Ascending aorta (tissue), 2 donors: ENCODE data around the gene DGKD. TPM values are rescaled to one million over a fixed set of nuclear protein-coding genes. Genes with fewer than 3 reads are reported as not detected.
A peak's percentile ranks its signal among the peaks of the same experiment; 100 is the strongest.

ENCODE experiments used
- DNase-seq, 2 donors: peaks; one replicate each; pipeline ENCODE4 v3.0.0-alpha.2; 2019; ENCODE audit warnings: low spot score in 2 of 2
- H3K27ac ChIP-seq, 2 donors: fragments of 200-600 bp; sonication (generic); one replicate each; pipeline ENCODE4 v1.5.1; 2016 to 2017; ENCODE audit warnings: mild to moderate bottlenecking in 1 of 2
- H3K27me3 ChIP-seq: fragments of 200-600 bp; sonication (generic); one replicate; pipeline ENCODE4 v1.5.1; 2017
- H3K36me3 ChIP-seq, 2 donors: fragments of 200-600 bp; sonication (generic); one replicate each; pipeline ENCODE4 v1.5.1; 2016
- H3K4me1 ChIP-seq, 2 donors: fragments of 200-600 bp; sonication (generic); one replicate each; pipeline ENCODE4 v1.5.1; 2016 to 2017; ENCODE audit warnings: mild to moderate bottlenecking in 1 of 2
- H3K4me3 ChIP-seq, 2 donors: fragments of 200-600 bp; sonication (generic); one replicate each; pipeline ENCODE4 v1.5.1; 2016 to 2017; ENCODE audit warnings: mild to moderate bottlenecking in 1 of 2
- H3K9me3 ChIP-seq, 2 donors: fragments of 200-600 bp; sonication (generic); one replicate each; pipeline ENCODE4 v1.5.1; 2016
- CTCF ChIP-seq, 3 experiments: fragments of 200-600 bp in 2 of 3; fragments of 450-650 bp in 1 of 3; sonication (generic) in 2 of 3; IDR thresholded peaks; one replicate each; pipeline ENCODE4 v1.5.1; 2016 to 2019; ENCODE audit warnings: antibody characterized with exemption in 3 of 3, mild to moderate bottlenecking in 1 of 3, moderate library complexity in 1 of 3
- intact Hi-C: fragments of 100-400 bp; cut with DNase I; formaldehyde crosslinking; loops from one replicate; pipeline ENCODE4 v1.15.1; 2023
- total RNA-seq: library from RNA; depleted of rRNA; stranded (reverse); fragments of >200 nt; gene quantifications from one replicate; pipeline ENCODE4 v1.1.0, GENCODE V29; 2016

The DGKD gene
- total RNA-seq, 1 donor from 2014 or later, result 28.3 TPM

DNA sequence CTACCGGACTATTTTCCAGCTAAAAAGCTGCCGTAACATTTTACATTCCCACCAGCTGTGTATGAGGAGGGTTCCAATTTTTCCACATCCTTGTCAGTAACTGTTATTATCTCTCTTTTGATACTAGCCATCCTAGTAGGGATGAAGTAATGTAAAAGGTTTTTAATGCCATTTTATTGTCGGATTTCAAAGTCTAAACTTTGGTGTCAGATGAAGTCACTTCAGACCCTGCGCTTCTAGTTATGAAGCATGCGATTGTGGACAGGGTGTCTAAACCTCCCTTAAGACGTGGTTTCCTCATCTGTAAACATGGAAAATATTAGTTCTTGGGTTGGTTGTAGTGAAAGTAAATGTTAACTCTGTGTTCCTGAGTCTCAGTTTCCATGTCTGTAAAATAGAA lies 4.7 kb downstream of the DGKD start:
- Histone ChIP-seq H3K27ac (no peak overlapping the region), H3K27me3 (no peaks in the 10 kb centered on the region), H3K9me3 (peaks cover 0 to 7% of the 10 kb centered on the region in 2 donors), H3K4me1 (peaks cover 0 to 10% of the 10 kb centered on the region in 2 donors), H3K4me3 (no peak overlapping the region), H3K36me3 (no peaks in the 10 kb centered on the region)
- no peak for TF ChIP-seq CTCF (IDR thresholded peaks at IDR 0.05)
- DNase-seq, result no peak
- intact Hi-C loops, result no loop called here

DNA sequence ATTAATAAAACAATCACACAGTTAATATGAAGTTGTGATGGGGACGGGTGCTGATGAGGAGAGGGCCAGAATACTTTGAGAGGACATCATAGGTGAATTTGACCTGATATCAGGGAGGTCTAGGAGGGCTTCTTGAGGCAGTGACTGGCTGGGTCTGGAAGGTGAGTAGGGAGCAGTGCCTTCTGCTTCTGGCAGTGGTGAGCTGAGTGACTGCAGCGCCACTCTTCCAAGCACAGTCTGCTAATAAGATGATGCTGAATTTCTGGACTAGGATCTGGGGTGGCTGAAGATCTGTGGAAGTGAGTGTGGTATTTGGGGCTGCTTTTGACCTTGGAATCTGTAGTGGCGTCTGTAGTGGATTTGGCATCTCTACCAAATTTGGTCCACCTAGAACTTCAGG lies 5.5 kb downstream of the DGKD start:
- peak in 1 of 2 donors; percentile 47 for DNase-seq
- H3K27ac ChIP-seq, result no peak overlapping the region

GRCh38 chr2:233360771-233361176 lies 6.5 kb downstream of the DGKD start:
- peak in 1 of 2 donors; percentile 18 for DNase-seq

More for the DNA sequence above, 5.5 kb downstream of the DGKD start:
- H3K36me3 ChIP-seq, result no peaks in the 10 kb centered on the region
- no peaks in the 10 kb centered on the region for H3K27me3 ChIP-seq
- intact Hi-C loops, result no loop called here
- H3K9me3 ChIP-seq, result peaks cover 0 to 10% of the 10 kb centered on the region in 2 donors
- peaks cover 0 to 9% of the 10 kb centered on the region in 2 donors for H3K4me1 ChIP-seq
- no peak overlapping the region for H3K4me3 ChIP-seq
- TF ChIP-seq CTCF (IDR thresholded peaks at IDR 0.05), result no peak

GRCh38 chr2:233361297-233361696 lies 7.0 kb downstream of the DGKD start:
- DNase-seq, result no peak
- H3K36me3 ChIP-seq, result no peaks in the 10 kb centered on the region
- intact Hi-C loops, result no loop called here
- H3K27ac ChIP-seq, result no peak overlapping the region
- no peak overlapping the region for H3K4me3 ChIP-seq
- TF ChIP-seq CTCF (IDR thresholded peaks at IDR 0.05), result no peak
- peaks cover 0 to 10% of the 10 kb centered on the region in 2 donors for H3K9me3 ChIP-seq
- H3K4me1 ChIP-seq, result peaks cover 0 to 9% of the 10 kb centered on the region in 2 donors
- H3K27me3 ChIP-seq, result no peaks in the 10 kb centered on the region

More at GRCh38 chr2:233360771-233361176, 6.5 kb downstream of the DGKD start:
- Histone ChIP-seq H3K9me3 (peaks cover 0 to 10% of the 10 kb centered on the region in 2 donors), H3K4me1 (peaks cover 0 to 9% of the 10 kb centered on the region in 2 donors), H3K27me3 (no peaks in the 10 kb centered on the region), H3K36me3 (no peaks in the 10 kb centered on the region), H3K4me3 (no peak overlapping the region), H3K27ac (no peak overlapping the region)
- TF ChIP-seq CTCF (IDR thresholded peaks at IDR 0.05), result no peak
- intact Hi-C loops, result no loop called here

DNA sequence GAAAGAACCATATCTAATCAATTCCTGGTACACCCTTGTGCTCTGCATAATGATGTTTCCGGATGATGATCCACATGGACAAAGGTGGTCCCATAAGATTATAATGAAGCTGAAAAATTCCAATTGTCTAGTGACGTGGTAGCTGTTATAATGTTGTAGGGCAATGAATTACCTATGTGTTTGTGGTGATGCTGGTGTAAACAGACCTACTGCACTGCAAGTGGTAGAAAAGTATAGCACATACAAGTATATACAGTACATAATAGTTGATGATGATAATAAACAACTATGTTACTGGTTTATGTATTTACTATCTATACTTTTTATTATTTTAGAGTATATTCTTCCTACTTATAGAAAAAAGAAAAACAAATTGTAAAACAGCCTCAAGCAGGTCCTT lies 8.4 kb downstream of the DGKD start:
- peaks cover 0 to 5% of the 10 kb centered on the region in 2 donors for H3K4me1 ChIP-seq

More for the DNA sequence above, 8.4 kb downstream of the DGKD start:
- Histone ChIP-seq H3K36me3 (no peaks in the 10 kb centered on the region), H3K27me3 (no peaks in the 10 kb centered on the region), H3K27ac (no peak overlapping the region), H3K9me3 (peaks cover 0 to 10% of the 10 kb centered on the region in 2 donors), H3K4me3 (no peak overlapping the region)
- intact Hi-C loops, result no loop called here
- DNase-seq, result no peak
- no peak for TF ChIP-seq CTCF (IDR thresholded peaks at IDR 0.05)
